Mononuclear cell (primary cell): Measurements from ENCODE around the gene SLC31A1. TPM values are rescaled to one million over a fixed set of nuclear protein-coding genes. Genes with fewer than 3 reads are reported as not detected.

Experiments
- H3K27me3 ChIP-seq: 2 replicates; pipeline ENCODE4 v1.6.0; 2011; ENCODE audit warnings: low read length, control low read depth; ENCODE audit not compliant: insufficient read depth
- H3K4me1 ChIP-seq: 2 replicates; pipeline ENCODE4 v1.5.1; 2011; ENCODE audit warnings: mild to moderate bottlenecking, low read length, control low read depth; ENCODE audit not compliant: insufficient read depth
- H3K4me3 ChIP-seq: 2 replicates; pipeline ENCODE4 v1.5.1; 2011; ENCODE audit warnings: mild to moderate bottlenecking, low read length, moderate library complexity
- H3K9me3 ChIP-seq: 2 replicates; pipeline ENCODE4 v1.5.1; 2011; ENCODE audit warnings: low read depth, mild to moderate bottlenecking, control low read depth, low read length
- total RNA-seq: library from RNA; depleted of rRNA; stranded (reverse); fragments of >200 nt; gene quantifications from one replicate; pipeline ENCODE4 v1.2.3, GENCODE V29; 2012

The SLC31A1 gene
- total RNA-seq: 8.0 TPM

DNA sequence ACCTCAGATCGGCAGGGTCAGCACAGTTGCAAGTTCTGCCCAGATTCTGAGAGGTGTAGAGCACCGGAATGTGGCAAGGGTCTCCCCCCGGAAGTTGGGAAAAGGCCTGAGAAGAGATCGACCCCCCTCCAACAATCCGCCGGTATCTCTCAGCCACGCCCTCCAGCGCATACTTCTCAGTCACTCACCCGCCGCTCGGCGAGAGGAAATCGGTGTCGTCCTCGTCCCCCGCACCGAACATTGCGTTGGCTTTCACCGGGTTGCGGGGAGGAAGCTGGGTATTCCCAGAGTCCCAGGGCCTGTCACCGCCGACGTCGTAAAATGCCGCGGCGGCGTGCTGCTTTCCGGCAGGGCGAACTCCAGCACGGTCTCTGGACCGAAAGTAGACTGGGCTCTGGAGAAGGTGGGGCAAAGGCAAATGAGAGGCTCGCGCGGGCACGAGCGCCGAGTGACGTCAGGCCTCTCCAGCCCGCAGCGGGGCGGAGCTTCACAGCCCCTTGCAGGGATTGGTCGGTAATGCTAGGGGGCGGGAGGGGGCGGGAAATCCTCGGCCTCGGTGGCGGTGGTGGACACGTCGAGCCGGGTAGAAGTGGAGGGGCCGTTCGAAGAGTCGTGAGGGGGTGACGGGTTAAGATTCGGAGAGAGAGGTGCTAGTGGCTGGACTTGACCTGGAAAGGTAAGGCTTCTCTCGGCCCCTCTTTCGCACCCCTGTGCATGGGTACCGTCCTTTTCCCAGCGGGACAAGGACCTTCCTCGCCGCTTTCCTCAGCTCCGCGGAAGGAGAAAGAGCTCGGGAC, at the start of gene SLC31A1, which contains the start of gene FKBP15:
Gene SLC31A1, plus strand, starts transcription at position 542 of the 797 bp plus-strand sequence. CDS start 34,605 bp downstream, outside the sequence.
Gene FKBP15, minus strand, starts transcription at position 275 of the 797 bp plus-strand sequence. Its CDS starts 34 bp downstream, at position 241.
- Histone ChIP-seq H3K4me3 (peak within 1 kb of the TSS; percentile 92), H3K9me3 (no peaks in the 10 kb centered on the region), H3K27me3 (no peaks in the 10 kb centered on the region), H3K4me1 (peaks cover 44% of the 10 kb centered on the region)

DNA sequence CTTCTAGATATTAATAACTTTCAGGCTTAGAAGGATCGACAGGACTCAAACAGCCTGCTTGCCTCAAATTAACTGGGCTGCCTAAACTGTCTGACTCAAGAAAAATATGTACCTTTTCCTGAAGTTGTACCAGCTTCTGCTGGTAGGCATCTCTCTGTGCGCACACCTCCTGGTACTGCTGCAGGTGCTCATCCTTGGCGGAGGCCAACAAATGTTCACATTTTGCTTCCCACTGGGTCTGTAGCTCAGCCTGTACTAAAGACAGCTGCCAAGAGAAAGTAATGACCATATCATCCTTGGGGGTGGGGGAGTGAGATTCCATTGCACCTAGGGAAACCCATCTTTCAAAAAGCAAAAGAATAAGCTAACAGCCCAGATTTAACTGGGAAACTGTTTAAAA, 48.0 kb upstream of the SLC31A1 start:
- Histone ChIP-seq H3K27me3 (no peaks in the 10 kb centered on the region), H3K9me3 (no peaks in the 10 kb centered on the region), H3K4me3 (no peak overlapping the region), H3K4me1 (no peaks in the 10 kb centered on the region)

DNA sequence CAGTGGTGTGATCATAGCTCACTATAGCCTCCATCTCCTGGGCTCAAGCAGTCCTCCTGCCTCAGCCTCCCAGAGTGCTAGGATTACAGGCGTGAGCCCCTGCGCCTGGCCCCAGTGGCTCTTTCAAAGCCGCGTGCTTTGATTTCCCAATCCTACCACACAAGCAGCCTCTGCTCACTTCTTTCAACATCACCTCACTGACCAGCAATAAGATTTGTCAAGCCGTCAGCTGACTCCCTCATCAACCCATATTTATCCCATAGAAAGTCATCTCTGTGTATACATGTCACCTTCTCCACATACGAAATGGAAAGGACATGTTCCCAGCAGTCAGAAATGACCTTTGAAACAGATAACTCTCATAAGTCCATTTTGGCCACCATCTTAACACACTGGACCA, 44.5 kb upstream of the SLC31A1 start:
- Histone ChIP-seq H3K27me3 (no peaks in the 10 kb centered on the region), H3K4me1 (no peaks in the 10 kb centered on the region), H3K4me3 (no peak overlapping the region), H3K9me3 (no peaks in the 10 kb centered on the region)

DNA sequence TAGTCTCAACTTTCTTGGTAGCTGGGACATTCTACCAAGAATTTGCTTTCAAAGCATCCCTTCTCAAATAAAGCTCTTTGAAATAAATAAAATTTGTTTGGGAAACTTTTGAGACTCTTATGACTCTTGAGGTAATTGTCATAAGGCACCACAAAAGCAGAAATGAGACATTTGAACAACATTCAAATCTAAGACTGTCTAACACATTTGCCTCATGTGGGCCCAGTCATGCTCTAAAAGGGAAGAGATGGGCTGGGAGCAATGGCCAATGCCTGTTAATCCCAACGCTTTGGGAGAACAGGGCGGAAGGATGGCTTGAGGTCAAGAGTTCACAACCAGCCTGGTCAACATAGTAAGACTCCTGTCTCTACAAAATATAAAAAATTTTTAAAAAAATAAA, 44.1 kb upstream of the SLC31A1 start:
- Histone ChIP-seq H3K4me1 (no peaks in the 10 kb centered on the region), H3K27me3 (no peaks in the 10 kb centered on the region), H3K9me3 (no peaks in the 10 kb centered on the region), H3K4me3 (no peak overlapping the region)

DNA sequence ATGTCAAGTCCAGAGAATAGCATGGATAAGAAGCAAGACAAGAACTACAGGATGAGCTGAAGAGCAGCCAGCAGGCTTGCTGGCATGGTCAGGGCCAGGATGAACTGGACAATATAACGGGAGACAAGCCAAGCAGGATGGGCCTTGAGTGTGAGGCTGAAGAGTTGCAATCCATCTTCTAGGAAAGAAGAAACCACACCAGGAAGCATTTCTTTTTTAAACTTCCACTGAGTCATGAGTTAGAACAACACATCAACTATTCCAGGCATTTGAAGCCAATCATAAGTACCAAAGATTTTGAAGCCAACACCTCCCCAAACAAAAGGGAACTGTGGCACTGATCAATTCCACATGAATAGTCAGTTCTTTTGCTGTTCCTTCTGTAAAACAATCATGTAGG, 43.3 kb upstream of the SLC31A1 start:
- H3K9me3 ChIP-seq: no peaks in the 10 kb centered on the region
- H3K4me1 ChIP-seq: no peaks in the 10 kb centered on the region
- H3K4me3 ChIP-seq: no peak overlapping the region
- no peaks in the 10 kb centered on the region for H3K27me3 ChIP-seq

DNA sequence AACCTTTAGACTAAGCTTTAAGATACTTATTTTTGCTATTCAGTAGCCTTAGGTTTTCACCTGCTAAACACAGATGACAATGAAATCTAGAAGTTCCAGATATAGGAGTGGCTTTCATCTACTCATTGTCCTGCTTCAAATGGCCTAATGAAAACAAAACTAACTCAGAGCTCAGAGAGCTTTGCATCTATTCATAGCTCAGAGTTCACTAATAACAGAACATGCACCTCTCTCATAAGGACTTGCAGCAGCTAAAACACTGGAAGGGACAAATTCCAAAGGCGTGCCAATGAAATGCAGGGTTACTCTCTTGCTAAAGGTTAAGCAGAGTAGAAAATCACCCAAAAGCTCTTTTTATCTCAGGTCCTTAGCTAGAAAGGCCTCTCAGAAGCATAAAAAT, 41.5 kb upstream of the SLC31A1 start:
- H3K4me1 ChIP-seq: no peaks in the 10 kb centered on the region
- H3K4me3 ChIP-seq: no peak overlapping the region
- no peaks in the 10 kb centered on the region for H3K27me3 ChIP-seq
- H3K9me3 ChIP-seq: no peaks in the 10 kb centered on the region

DNA sequence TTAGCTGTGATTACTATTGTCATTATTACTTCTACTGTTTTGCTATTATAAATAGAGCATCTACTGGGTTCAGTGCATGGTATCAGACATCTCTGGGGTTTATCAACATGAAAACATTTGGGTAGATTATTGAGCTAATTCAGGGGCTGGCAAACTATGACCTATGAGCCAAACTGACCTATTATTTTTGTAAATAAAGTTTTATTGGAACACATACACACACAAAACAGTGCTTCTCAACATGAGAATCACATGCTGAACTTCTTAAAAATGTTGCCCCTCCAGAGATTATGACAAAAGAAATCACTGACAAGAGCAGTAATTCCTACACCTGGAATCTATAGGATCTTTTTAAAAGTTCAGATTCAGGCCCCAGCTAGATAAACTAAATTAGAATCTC, 40.2 kb upstream of the SLC31A1 start:
- Histone ChIP-seq H3K9me3 (no peaks in the 10 kb centered on the region), H3K4me3 (no peak overlapping the region), H3K4me1 (peaks cover 4% of the 10 kb centered on the region), H3K27me3 (no peaks in the 10 kb centered on the region)

DNA sequence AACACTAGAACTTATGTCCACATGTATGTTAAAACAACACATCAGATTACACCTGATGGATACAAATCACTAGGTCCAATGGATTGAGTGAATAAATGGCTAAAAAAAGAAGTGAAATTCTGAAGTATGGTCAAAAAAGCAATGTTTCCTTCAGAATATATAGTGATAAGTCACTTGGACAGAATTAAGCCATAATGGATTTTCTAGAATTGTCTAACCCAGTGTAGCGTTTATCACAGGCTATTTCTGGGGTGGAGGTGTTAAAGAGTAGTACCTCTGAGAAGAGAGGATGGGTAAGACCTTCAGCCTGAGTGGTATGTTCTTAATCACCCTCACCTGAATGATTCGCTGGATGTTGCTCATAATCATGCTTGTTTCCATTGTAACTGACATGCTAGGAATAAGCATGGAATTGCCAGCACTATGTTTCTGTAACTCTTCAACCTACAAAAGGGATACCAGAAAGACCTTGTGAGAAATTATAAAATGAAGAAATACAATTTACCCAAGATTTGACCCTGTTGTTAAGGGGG, 37.3 kb upstream of the SLC31A1 start:
- Histone ChIP-seq H3K4me3 (no peak overlapping the region), H3K9me3 (no peaks in the 10 kb centered on the region), H3K4me1 (peaks cover 30% of the 10 kb centered on the region), H3K27me3 (no peaks in the 10 kb centered on the region)

DNA sequence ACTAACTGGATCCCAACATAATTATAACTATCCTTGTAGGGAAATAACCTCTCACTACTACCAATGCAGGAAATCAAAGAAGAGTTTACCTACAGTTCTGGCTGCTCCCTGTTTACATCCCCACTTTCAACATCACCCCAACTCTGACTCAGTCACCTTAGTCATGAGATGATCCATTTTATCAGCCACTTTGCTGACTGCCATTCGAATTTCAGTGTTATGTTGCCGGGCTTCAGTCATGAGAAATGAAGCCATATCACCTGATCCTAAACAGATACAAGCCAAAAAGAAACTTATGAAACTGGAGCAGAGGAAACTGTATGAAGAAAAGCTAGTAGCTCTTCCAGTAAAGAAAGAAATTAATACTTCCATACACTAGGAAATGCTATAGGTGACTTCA, 36.8 kb upstream of the SLC31A1 start:
- H3K4me3 ChIP-seq: no peak overlapping the region
- H3K27me3 ChIP-seq: no peaks in the 10 kb centered on the region
- H3K4me1 ChIP-seq: peaks cover 30% of the 10 kb centered on the region
- H3K9me3 ChIP-seq: no peaks in the 10 kb centered on the region

DNA sequence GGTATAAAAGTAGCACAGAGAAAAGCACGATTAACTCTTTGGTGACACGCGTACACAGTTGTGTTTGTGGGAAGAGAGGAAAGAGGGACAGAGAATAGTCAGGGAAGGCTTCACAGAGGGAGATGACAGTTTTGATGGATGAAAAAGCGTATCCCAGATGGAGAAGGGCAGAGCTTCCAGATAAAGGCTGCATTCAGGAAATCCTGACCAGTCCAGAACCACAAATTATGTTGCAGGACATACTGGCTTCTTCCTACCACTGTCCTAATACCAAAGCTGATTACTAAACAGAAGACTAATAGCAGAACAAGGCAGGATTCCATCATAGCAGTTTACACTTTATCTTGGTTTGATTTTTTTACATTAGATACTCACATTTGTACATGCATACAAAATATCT, 36.1 kb upstream of the SLC31A1 start:
- Histone ChIP-seq H3K4me1 (peaks cover 30% of the 10 kb centered on the region), H3K4me3 (no peak overlapping the region), H3K9me3 (no peaks in the 10 kb centered on the region)

DNA sequence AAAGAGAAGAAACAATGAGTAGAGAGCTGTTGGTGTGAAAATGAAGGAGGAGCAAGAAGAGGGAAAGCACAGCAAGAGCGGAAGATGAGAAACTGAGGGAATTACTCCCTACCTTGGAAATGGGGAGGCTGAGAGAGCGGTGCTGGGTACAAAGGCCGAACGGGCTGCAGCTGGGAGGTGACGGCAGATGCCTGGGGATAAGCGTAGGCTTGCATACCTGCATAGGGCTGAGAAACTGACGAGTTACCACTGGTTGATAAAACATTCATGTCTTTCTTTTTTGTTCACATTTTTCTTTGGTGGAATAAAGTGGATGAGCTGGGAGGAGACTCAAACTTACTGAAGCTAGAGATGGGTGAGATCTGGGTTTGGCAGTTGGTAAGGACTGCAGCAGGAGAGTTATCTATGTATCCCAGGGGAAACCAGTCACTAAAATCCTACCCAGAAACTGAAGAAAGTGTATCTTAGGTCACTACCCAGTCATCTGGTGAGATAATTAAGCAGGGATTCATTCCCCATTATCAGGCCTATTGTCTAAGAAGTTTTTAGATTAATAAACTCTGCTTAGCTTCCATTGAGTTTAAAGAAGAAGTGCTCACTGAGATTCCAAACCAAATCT, 35.1 kb upstream of the SLC31A1 start:
- no peak overlapping the region for H3K4me3 ChIP-seq
- H3K27me3 ChIP-seq: no peaks in the 10 kb centered on the region
- peaks cover 30% of the 10 kb centered on the region for H3K4me1 ChIP-seq
- no peaks in the 10 kb centered on the region for H3K9me3 ChIP-seq

More for the DNA sequence above, 36.1 kb upstream of the SLC31A1 start:
- no peaks in the 10 kb centered on the region for H3K27me3 ChIP-seq

DNA sequence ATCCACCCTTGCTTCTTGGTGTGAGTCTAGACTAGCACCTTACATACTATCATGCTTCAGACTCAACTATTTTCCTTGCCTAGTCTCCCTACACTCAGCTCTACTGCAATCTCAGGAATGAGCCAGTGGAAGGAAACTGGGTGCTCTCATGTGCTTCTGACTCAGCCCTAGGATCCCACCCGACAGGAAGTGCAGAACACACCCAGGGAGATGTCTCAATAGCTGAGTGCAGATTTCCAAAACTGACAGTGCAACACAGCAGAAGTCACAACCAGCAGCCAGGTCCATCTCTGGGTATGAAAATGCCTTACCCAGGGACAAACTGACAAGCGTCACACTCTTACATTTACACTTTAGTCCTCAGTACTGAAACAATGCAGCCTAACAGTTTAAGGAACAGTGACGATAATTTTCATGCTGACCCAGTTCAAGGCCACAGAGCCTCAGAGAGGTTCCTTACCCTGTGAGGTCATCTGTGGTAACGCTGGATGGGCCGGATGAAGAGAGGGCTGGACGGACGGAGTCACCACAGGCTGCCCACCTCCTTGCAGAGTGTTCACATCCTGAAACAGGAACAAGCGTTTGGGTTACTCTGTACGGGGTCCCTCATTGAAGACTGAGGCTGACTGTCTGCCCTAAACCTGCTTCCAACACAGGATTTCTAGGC, 33.3 kb upstream of the SLC31A1 start:
- no peaks in the 10 kb centered on the region for H3K27me3 ChIP-seq
- H3K4me1 ChIP-seq: peaks cover 30% of the 10 kb centered on the region
- H3K9me3 ChIP-seq: no peaks in the 10 kb centered on the region
- H3K4me3 ChIP-seq: peak overlapping the region; percentile 18

DNA sequence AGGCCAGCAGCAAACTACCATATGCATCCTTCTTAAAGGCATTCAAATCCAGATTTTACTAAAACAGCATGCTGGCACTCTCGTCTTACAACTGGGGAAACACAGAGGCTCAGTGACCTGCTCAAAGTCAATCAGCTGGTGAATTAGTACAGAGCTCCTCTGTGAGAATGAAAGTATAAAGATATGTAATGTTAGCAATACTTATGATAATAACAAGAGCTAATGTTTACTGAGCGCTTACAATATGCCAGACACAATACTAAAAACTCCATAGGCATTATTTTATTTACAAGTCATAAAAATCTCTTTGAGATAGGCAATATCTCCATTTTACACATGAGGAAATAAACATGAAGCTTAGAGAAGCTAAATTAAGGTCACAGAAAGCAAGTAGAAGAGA, 28.9 kb upstream of the SLC31A1 start:
- Histone ChIP-seq H3K4me3 (no peak overlapping the region), H3K9me3 (no peaks in the 10 kb centered on the region), H3K27me3 (no peaks in the 10 kb centered on the region), H3K4me1 (peaks cover 13% of the 10 kb centered on the region)

DNA sequence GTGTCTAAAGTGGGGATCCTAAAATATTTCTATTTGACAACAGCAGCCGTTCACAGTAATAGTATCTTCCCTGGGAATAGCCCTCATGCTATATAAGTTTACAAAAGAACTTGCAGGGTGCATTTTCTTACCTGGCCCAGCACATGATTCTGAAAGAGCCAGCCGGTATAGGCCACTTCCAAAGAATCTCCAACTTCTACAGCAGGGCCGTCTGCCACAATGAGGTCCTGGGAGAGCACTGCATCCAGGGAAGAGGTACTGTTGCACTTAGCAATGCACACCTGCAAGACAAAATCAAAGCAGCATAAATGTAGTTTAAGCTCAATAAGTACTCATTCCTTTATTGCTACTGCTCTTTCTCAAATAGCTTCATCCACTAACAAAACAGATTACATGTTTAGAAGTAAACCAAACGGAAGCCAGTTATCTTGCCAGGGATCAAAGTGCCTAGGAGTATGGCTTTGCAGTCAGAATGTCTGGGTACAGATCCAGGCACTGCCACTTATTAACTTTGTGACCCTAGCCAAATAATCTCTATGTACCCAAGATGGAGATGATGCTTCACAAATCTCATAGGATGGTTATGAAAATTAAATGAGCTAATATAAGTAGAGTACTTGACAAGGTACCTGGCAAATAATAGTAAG, 21.5 kb upstream of the SLC31A1 start:
- Histone ChIP-seq H3K4me1 (no peaks in the 10 kb centered on the region), H3K9me3 (no peaks in the 10 kb centered on the region)

DNA sequence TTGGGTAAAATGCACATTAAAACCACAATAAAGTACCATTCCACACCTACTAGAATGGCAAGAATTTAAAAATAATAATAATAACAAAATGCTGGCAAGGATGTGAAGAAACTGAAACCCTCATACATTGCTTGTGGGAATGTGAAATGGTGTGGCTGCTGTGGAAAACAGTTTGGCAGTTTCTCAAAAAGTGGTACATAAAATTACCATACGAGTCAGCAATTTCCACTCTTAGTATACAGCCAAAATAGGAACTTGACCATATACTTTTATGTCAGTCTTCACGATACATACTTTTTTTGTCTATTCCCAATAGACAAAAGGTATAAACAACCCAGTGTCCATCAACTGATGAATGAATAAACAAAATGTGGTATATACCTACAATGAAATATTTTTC, 15.9 kb upstream of the SLC31A1 start:
- Histone ChIP-seq H3K4me1 (peaks cover 10% of the 10 kb centered on the region), H3K9me3 (no peaks in the 10 kb centered on the region), H3K27me3 (no peaks in the 10 kb centered on the region), H3K4me3 (no peak overlapping the region)

More for the DNA sequence above, 21.5 kb upstream of the SLC31A1 start:
- no peak overlapping the region for H3K4me3 ChIP-seq
- H3K27me3 ChIP-seq: no peaks in the 10 kb centered on the region
